ENCODE data around the gene SOX8. TPM values are rescaled to one million over a fixed set of nuclear protein-coding genes. Genes with fewer than 3 reads are reported as not detected.

Gene SOX8
- total and polyA plus RNA-seq, 10 of the 15 experiments (the other 5 are each of a cell fraction or from before 2014, with no cell fraction given), result not detected

Other genes with a start within 250 kb of the SOX8 start
Only the 7 nearest of the 11 such genes appear.
- 40.9 and 48.3 TPM in 2 replicates for gene RPUSD1, start 193.4 kb upstream of the SOX8 start, total RNA-seq (2014; rRNA removed)
- gene RPUSD1, start 193.4 kb upstream of the SOX8 start, total RNA-seq (2014; rRNA removed; fragmentation: Illumina TruSeq; extraction: Trizol), result 7.3 and 9.7 TPM in 2 replicates
- 47.4 and 49.7 TPM in 2 replicates for gene RPUSD1, start 193.4 kb upstream of the SOX8 start, total RNA-seq (2021)
- 3.4 and 9.4 TPM in 2 replicates for gene RPUSD1, start 193.4 kb upstream of the SOX8 start, polyA plus RNA-seq (2011; rRNA removed)
- 0.36 and 4.0 TPM in 2 replicates for gene RPUSD1, start 193.4 kb upstream of the SOX8 start, polyA plus RNA-seq (2014; fragmentation: Illumina TruSeq; extraction: Trizol)
- gene RPUSD1, start 193.4 kb upstream of the SOX8 start, polyA plus RNA-seq (2014; fragmentation: Nextera tagmentation; extraction: Ambion mirVana), result 1 to 10 TPM in 1 of 2 experiments, under 1 TPM in 1; 0.55 to 1.2 TPM
- 49.9 and 67.3 TPM in 2 replicates for gene RPUSD1, start 193.4 kb upstream of the SOX8 start, polyA plus RNA-seq (2014; rRNA removed)
- 10 to 100 TPM; 32.4 to 43.1 TPM for gene RPUSD1, start 193.4 kb upstream of the SOX8 start, polyA plus RNA-seq (2016; fragmentation: Nextera tagmentation; extraction: Ambion mirVana)
- gene CHTF18, start 193.2 kb upstream of the SOX8 start, total RNA-seq (2014; rRNA removed), result 25.6 and 30.0 TPM in 2 replicates
- 6.4 and 8.8 TPM in 2 replicates for gene CHTF18, start 193.2 kb upstream of the SOX8 start, total RNA-seq (2014; rRNA removed; fragmentation: Illumina TruSeq; extraction: Trizol)
- 76.0 and 87.8 TPM in 2 replicates for gene CHTF18, start 193.2 kb upstream of the SOX8 start, total RNA-seq (2021)
- gene CHTF18, start 193.2 kb upstream of the SOX8 start, polyA plus RNA-seq (2011; rRNA removed), result 4.3 and 7.2 TPM in 2 replicates
- 0.33 and 1.7 TPM in 2 replicates for gene CHTF18, start 193.2 kb upstream of the SOX8 start, polyA plus RNA-seq (2014; fragmentation: Illumina TruSeq; extraction: Trizol)
- 1 to 10 TPM; 1.6 to 6.2 TPM for gene CHTF18, start 193.2 kb upstream of the SOX8 start, polyA plus RNA-seq (2014; fragmentation: Nextera tagmentation; extraction: Ambion mirVana)
- gene CHTF18, start 193.2 kb upstream of the SOX8 start, polyA plus RNA-seq (2014; rRNA removed), result 44.1 and 51.1 TPM in 2 replicates
- 10 to 100 TPM; 48.3 to 62.6 TPM for gene CHTF18, start 193.2 kb upstream of the SOX8 start, polyA plus RNA-seq (2016; fragmentation: Nextera tagmentation; extraction: Ambion mirVana)
- gene GNG13, start 181.0 kb upstream of the SOX8 start, total RNA-seq (2014; rRNA removed), result not detected in 2 replicates
- gene GNG13, start 181.0 kb upstream of the SOX8 start, total RNA-seq (2014; rRNA removed; fragmentation: Illumina TruSeq; extraction: Trizol), result not detected in 2 replicates
- gene GNG13, start 181.0 kb upstream of the SOX8 start, total RNA-seq (2021), result not detected in 2 replicates
- not detected in 2 replicates for gene GNG13, start 181.0 kb upstream of the SOX8 start, polyA plus RNA-seq (2011; rRNA removed)
- gene GNG13, start 181.0 kb upstream of the SOX8 start, polyA plus RNA-seq (2014; fragmentation: Illumina TruSeq; extraction: Trizol), result not detected in 2 replicates
- not detected for gene GNG13, start 181.0 kb upstream of the SOX8 start, polyA plus RNA-seq (2014; fragmentation: Nextera tagmentation; extraction: Ambion mirVana)
- not detected in 2 replicates for gene GNG13, start 181.0 kb upstream of the SOX8 start, polyA plus RNA-seq (2014; rRNA removed)
- not detected for gene GNG13, start 181.0 kb upstream of the SOX8 start, polyA plus RNA-seq (2016; fragmentation: Nextera tagmentation; extraction: Ambion mirVana)
- gene LMF1, start 10.8 kb upstream of the SOX8 start, total RNA-seq (2014; rRNA removed), result 1.7 and 2.5 TPM in 2 replicates
- 1.4 and 1.8 TPM in 2 replicates for gene LMF1, start 10.8 kb upstream of the SOX8 start, total RNA-seq (2014; rRNA removed; fragmentation: Illumina TruSeq; extraction: Trizol)
- 2.5 and 2.7 TPM in 2 replicates for gene LMF1, start 10.8 kb upstream of the SOX8 start, total RNA-seq (2021)
- 0.56 and 1.2 TPM in 2 replicates for gene LMF1, start 10.8 kb upstream of the SOX8 start, polyA plus RNA-seq (2011; rRNA removed)
- gene LMF1, start 10.8 kb upstream of the SOX8 start, polyA plus RNA-seq (2014; fragmentation: Illumina TruSeq; extraction: Trizol), result 1.1 and 3.1 TPM in 2 replicates
- gene LMF1, start 10.8 kb upstream of the SOX8 start, polyA plus RNA-seq (2014; fragmentation: Nextera tagmentation; extraction: Ambion mirVana), result under 1 TPM in 1 of 2 experiments, not detected in 1; 0.18 TPM
- gene LMF1, start 10.8 kb upstream of the SOX8 start, polyA plus RNA-seq (2014; rRNA removed), result 3.2 and 3.5 TPM in 2 replicates
- 1 to 10 TPM in 1 of 2 experiments, under 1 TPM in 1; 1.00 to 1.4 TPM for gene LMF1, start 10.8 kb upstream of the SOX8 start, polyA plus RNA-seq (2016; fragmentation: Nextera tagmentation; extraction: Ambion mirVana)
- gene SSTR5, start 91.0 kb downstream of the SOX8 start, total RNA-seq (2014; rRNA removed), result not detected in 2 replicates
- not detected in 2 replicates for gene SSTR5, start 91.0 kb downstream of the SOX8 start, total RNA-seq (2014; rRNA removed; fragmentation: Illumina TruSeq; extraction: Trizol)
- not detected in 2 replicates for gene SSTR5, start 91.0 kb downstream of the SOX8 start, total RNA-seq (2021)
- gene SSTR5, start 91.0 kb downstream of the SOX8 start, polyA plus RNA-seq (2011; rRNA removed), result not detected in 2 replicates
- gene SSTR5, start 91.0 kb downstream of the SOX8 start, polyA plus RNA-seq (2014; fragmentation: Illumina TruSeq; extraction: Trizol), result not detected in 2 replicates
- not detected for gene SSTR5, start 91.0 kb downstream of the SOX8 start, polyA plus RNA-seq (2014; fragmentation: Nextera tagmentation; extraction: Ambion mirVana)
- not detected in 2 replicates for gene SSTR5, start 91.0 kb downstream of the SOX8 start, polyA plus RNA-seq (2014; rRNA removed)
- not detected for gene SSTR5, start 91.0 kb downstream of the SOX8 start, polyA plus RNA-seq (2016; fragmentation: Nextera tagmentation; extraction: Ambion mirVana)
- gene C1QTNF8, start 114.5 kb downstream of the SOX8 start, total RNA-seq (2014; rRNA removed), result not detected in 2 replicates
- not detected in 2 replicates for gene C1QTNF8, start 114.5 kb downstream of the SOX8 start, total RNA-seq (2014; rRNA removed; fragmentation: Illumina TruSeq; extraction: Trizol)
- not detected in 2 replicates for gene C1QTNF8, start 114.5 kb downstream of the SOX8 start, total RNA-seq (2021)
- not detected in 2 replicates for gene C1QTNF8, start 114.5 kb downstream of the SOX8 start, polyA plus RNA-seq (2011; rRNA removed)
- gene C1QTNF8, start 114.5 kb downstream of the SOX8 start, polyA plus RNA-seq (2014; fragmentation: Illumina TruSeq; extraction: Trizol), result not detected in 2 replicates
- not detected for gene C1QTNF8, start 114.5 kb downstream of the SOX8 start, polyA plus RNA-seq (2014; fragmentation: Nextera tagmentation; extraction: Ambion mirVana)
- not detected in 2 replicates for gene C1QTNF8, start 114.5 kb downstream of the SOX8 start, polyA plus RNA-seq (2014; rRNA removed)
- not detected for gene C1QTNF8, start 114.5 kb downstream of the SOX8 start, polyA plus RNA-seq (2016; fragmentation: Nextera tagmentation; extraction: Ambion mirVana)
- gene CACNA1H, start 171.3 kb downstream of the SOX8 start, total RNA-seq (2014; rRNA removed), result not detected in 2 replicates
- gene CACNA1H, start 171.3 kb downstream of the SOX8 start, total RNA-seq (2014; rRNA removed; fragmentation: Illumina TruSeq; extraction: Trizol), result not detected in 2 replicates
- gene CACNA1H, start 171.3 kb downstream of the SOX8 start, total RNA-seq (2021), result 0.19 and 0.54 TPM in 2 replicates
- not detected in 2 replicates for gene CACNA1H, start 171.3 kb downstream of the SOX8 start, polyA plus RNA-seq (2011; rRNA removed)
- not detected in 2 replicates for gene CACNA1H, start 171.3 kb downstream of the SOX8 start, polyA plus RNA-seq (2014; fragmentation: Illumina TruSeq; extraction: Trizol)
- gene CACNA1H, start 171.3 kb downstream of the SOX8 start, polyA plus RNA-seq (2014; fragmentation: Nextera tagmentation; extraction: Ambion mirVana), result not detected
- 0.03 TPM in 1 of 2 replicates, not detected in the other for gene CACNA1H, start 171.3 kb downstream of the SOX8 start, polyA plus RNA-seq (2014; rRNA removed)
- gene CACNA1H, start 171.3 kb downstream of the SOX8 start, polyA plus RNA-seq (2016; fragmentation: Nextera tagmentation; extraction: Ambion mirVana), result under 1 TPM in 1 of 2 experiments, not detected in 1; 0.03 TPM

All from GM12878 (cell line).